GM12878 (cell line): ENCODE measurements around the gene NEK2. TPM values are rescaled to one million over a fixed set of nuclear protein-coding genes. Genes with fewer than 3 reads are reported as not detected.
A peak's percentile ranks its signal among the peaks of the same experiment; 100 is the strongest.
"Not testable (repeated sequence)": the region's sequence is repeated elsewhere in the genome, so short reads cannot be mapped to it uniquely, and the experiment has no call there.

ENCODE experiments used
- ATAC-seq: fragments of 200-7000 bp; cut with Tn5 transposase; 3 replicates; pipeline ENCODE4 v1.9.1; 2020; ENCODE audit warnings: mild to moderate bottlenecking, moderate library complexity
- BruUV-seq: library from RNA; stranded (reverse); fragments of 400-500 nt; replicated peaks from 2 replicates; lab custom pipeline; 2021; lab: Mats Ljungman, UMichigan
- CTCF ChIA-PET: fragments of 300-600 bp; sonication (Branson Sonifier 250); formaldehyde crosslinking; extraction: SDS; loops from one replicate; lab custom pipeline; 2021; ENCODE audit warnings: inconsistent platforms; lab: Yijun Ruan, JAX
- POLR2A ChIA-PET: fragments of 350-600 bp; formaldehyde crosslinking; extraction: SDS; loops from one replicate; lab custom pipeline; 2021; ENCODE audit warnings: inconsistent platforms; lab: Charles Lee
- RAD21 ChIA-PET: fragments of 300-600 bp; sonication (Branson Sonifier 250); formaldehyde crosslinking; loops from one replicate; lab custom pipeline; 2023; ENCODE audit warnings: antibody characterized with exemption; ENCODE audit not compliant: unreplicated experiment; lab: Charles Lee
- SMC1A ChIA-PET: fragments of 300-600 bp; sonication (Branson Sonifier 250); formaldehyde crosslinking; loops from one replicate; lab custom pipeline; 2023; ENCODE audit not compliant: unreplicated experiment, uncharacterized antibody; lab: Charles Lee
- DNase-seq: peaks from one replicate; pipeline ENCODE4 v3.0.0-alpha.2; 2011; ENCODE audit warnings: low read depth, low spot score
- FAIRE-seq: peaks from 3 replicates; lab custom pipeline; 2011; peaks lifted over from hg19 to GRCh38; lab: Jason Lieb, UNC
- H2AFZ ChIP-seq: 2 replicates; pipeline ENCODE4 v1.6.0; 2011; ENCODE audit warnings: low read depth, low read length, control low read depth; ENCODE audit not compliant: control insufficient read depth
- H3K27ac ChIP-seq: 2 replicates; pipeline ENCODE4 v1.5.1; 2011; ENCODE audit warnings: control low read depth; ENCODE audit not compliant: control insufficient read depth, insufficient read depth
- H3K27me3 ChIP-seq, 2 experiments: replicated peaks in 1 of 2; 2 replicates each; pipeline versions ENCODE4 v1.6.0 to v1.6.1; 2011; ENCODE audit warnings: low read length in 1 of 2; ENCODE audit not compliant: control insufficient read depth in 2 of 2, insufficient read depth in 2 of 2
- H3K36me3 ChIP-seq, 2 experiments: 2 replicates each; pipeline ENCODE4 v1.5.1; 2011; ENCODE audit warnings: low read length in 1 of 2; ENCODE audit not compliant: control insufficient read depth in 2 of 2, insufficient read depth in 2 of 2
- H3K4me1 ChIP-seq: 2 replicates; pipeline ENCODE4 v1.6.1; 2011; ENCODE audit warnings: mild to moderate bottlenecking, low read length, moderate library complexity, mixed read lengths; ENCODE audit not compliant: control insufficient read depth, insufficient read depth
- H3K4me2 ChIP-seq: 2 replicates; pipeline ENCODE4 v1.6.0; 2011; ENCODE audit warnings: control low read depth; ENCODE audit not compliant: control insufficient read depth, insufficient read depth
- H3K4me3 ChIP-seq: fragments of 200-600 bp; sonication (generic); 2 replicates; pipeline ENCODE4 v1.5.1; 2016
- H3K79me2 ChIP-seq: 2 replicates; pipeline ENCODE4 v1.6.0; 2011; ENCODE audit warnings: low read length; ENCODE audit not compliant: control insufficient read depth, insufficient read depth
- H3K9ac ChIP-seq: 2 replicates; pipeline ENCODE4 v1.8.0; 2011; ENCODE audit warnings: low read length, control low read depth, mixed read lengths; ENCODE audit not compliant: control insufficient read depth, insufficient read depth
- H3K9me3 ChIP-seq: replicated peaks from 3 replicates; pipeline ENCODE4 v1.5.1; 2011; ENCODE audit warnings: mild to moderate bottlenecking, low read length; ENCODE audit not compliant: control insufficient read depth, insufficient read depth
- H4K20me1 ChIP-seq: 2 replicates; pipeline ENCODE4 v1.6.0; 2011; ENCODE audit not compliant: control insufficient read depth, insufficient read depth
- CBX5 ChIP-seq: sonication (generic); IDR thresholded peaks from 2 replicates; pipeline ENCODE4 v1.6.1; 2016; ENCODE audit warnings: low read depth, moderate library complexity, mild to moderate bottlenecking, inconsistent platforms
- EED ChIP-seq: sonication (generic); IDR thresholded peaks from 2 replicates; pipeline ENCODE4 v1.6.1; 2016; ENCODE audit warnings: antibody characterized with exemption, low read depth
- EP300 ChIP-seq, 2 experiments: fragments of 150-350 bp in 1 of 2; IDR thresholded peaks; 2 replicates each; pipeline ENCODE4 v1.6.1; 2011 to 2012; ENCODE audit warnings: low read depth in 2 of 2, low read length in 2 of 2, borderline replicate concordance in 1 of 2, improper control_type of control experiment in 1 of 2, inconsistent platforms in 1 of 2; ENCODE audit not compliant: control insufficient read depth in 1 of 2
- ESRRA ChIP-seq: IDR thresholded peaks from 2 replicates; pipeline ENCODE4 v1.6.1; 2012; ENCODE audit warnings: mild to moderate bottlenecking, low read length, improper control_type of control experiment
- GABPA ChIP-seq: IDR thresholded peaks from 2 replicates; pipeline ENCODE4 v1.6.1; 2014; ENCODE audit warnings: antibody characterized with exemption, low read depth, mild to moderate bottlenecking, inconsistent platforms
- HDAC6 ChIP-seq: fragments of 200-600 bp; sonication (generic); IDR thresholded peaks from one replicate; pipeline ENCODE4 v1.8.0; 2017; ENCODE audit warnings: antibody characterized with exemption; ENCODE audit not compliant: unreplicated experiment
- NBN ChIP-seq: fragments of 450-650 bp; IDR thresholded peaks from 2 replicates; pipeline ENCODE4 v1.6.1; 2016
- NR2C1 ChIP-seq: fragments of 450-650 bp; IDR thresholded peaks from 2 replicates; pipeline ENCODE4 v1.6.1; 2017; ENCODE audit warnings: antibody characterized with exemption, mild to moderate bottlenecking, moderate library complexity
- SMAD5 ChIP-seq: IDR thresholded peaks from 2 replicates; pipeline ENCODE4 v1.6.1; 2016; ENCODE audit warnings: antibody characterized with exemption, low read depth
- TCF7 ChIP-seq: IDR thresholded peaks from 2 replicates; pipeline ENCODE4 v1.6.1; 2014; ENCODE audit warnings: antibody characterized with exemption, borderline replicate concordance
- ZNF687 ChIP-seq: fragments of 450-650 bp; IDR thresholded peaks from 2 replicates; pipeline ENCODE4 v1.6.1; 2017; ENCODE audit warnings: mild to moderate bottlenecking, moderate library complexity
- WGBS: methylation state at CpG from one replicate; pipeline ENCODE4 v1.1.6; 2016; ENCODE audit warnings: low lambda C conversion rate; ENCODE audit not compliant: insufficient replicate concordance, insufficient coverage; ENCODE audit errors: missing lambda C conversion rate; 5-methylcytosine and 5-hydroxymethylcytosine counted together
- in situ Hi-C: fragments of 300-500 bp; cut with MboI; formaldehyde crosslinking; loops from 9 replicates; pipeline ENCODE4 v1.14.3; 2018; ENCODE audit warnings: mixed read lengths
- intact Hi-C: fragments of 100-400 bp; cut with micrococcal nuclease; formaldehyde crosslinking; loops from one replicate; pipeline ENCODE4 v1.14.2; 2022; ENCODE audit not compliant: unreplicated experiment
- polyA plus RNA-seq, 11 experiments: library from polyadenylated mRNA; depleted of rRNA in 4 of 11; unstranded in 6 of 11; stranded (reverse) in 5 of 11; fragments of >200 nt; fragmentation: Nextera tagmentation in 4 of 11; fragmentation: Illumina TruSeq in 1 of 11; extraction: Ambion mirVana in 4 of 11; extraction: Trizol in 1 of 11; gene quantifications; 1 replicate in 1 of 11; 2 replicates in 10 of 11; pipeline versions ENCODE4 v1.2.1 to v1.2.3, GENCODE V29; 2011 to 2016; ENCODE audit warnings: inconsistent platforms in 2 of 11, missing spikeins in 2 of 11, low read depth in 1 of 11
- total RNA-seq, 4 experiments: library from RNA; depleted of rRNA in 3 of 4; stranded (reverse); fragments of >200 nt in 3 of 4; fragmentation: Illumina TruSeq in 1 of 4; extraction: Trizol in 1 of 4; gene quantifications; 2 replicates each; pipeline versions ENCODE4 v1.2.1 to v1.2.3, GENCODE V29; 2013 to 2021
- TF ChIP-seq, protein P1 (sequence below): IDR thresholded peaks from 2 replicates; pipeline ENCODE4 v1.6.1; 2011; ENCODE audit warnings: mild to moderate bottlenecking, low read depth, low read length, moderate library complexity; ENCODE audit not compliant: insufficient replicate concordance

Gene NEK2
- total and polyA plus RNA-seq, 10 of the 15 experiments (the other 5 are each of a cell fraction or from before 2014, with no cell fraction given): 16.7 to 49.7 (median 36.9) TPM

- 0 out of 2 replicates have a peak, but pooled peaks have one; percentile 15 for TF ChIP-seq GABPA
- peak; percentile 25; the same call in 1 of the 2 replicates for TF ChIP-seq ESRRA
- no peak for TF ChIP-seq HDAC6
- TF ChIP-seq TCF7: peak; percentile 74
- peak; percentile 26 to 63; a peak in 1 of 4 replicates for TF ChIP-seq EP300 (IDR thresholded peaks at IDR 0.05; ENCODE audit: borderline replicate concordance in 1 of 2, control insufficient read depth in 1 of 2, low read depth in 2 of 2, low read length in 2 of 2)
- peak; percentile 89 for TF ChIP-seq NBN
- no peak for TF ChIP-seq SMAD5
- TF ChIP-seq EED: peak; percentile 67
- 0 out of 2 replicates have a peak, but pooled peaks have one; percentile 65 for TF ChIP-seq CBX5
- TF ChIP-seq NR2C1: peak; percentile 4; the same call in 1 of the 2 replicates
- peak; percentile 32; the same call in 1 of the 2 replicates for TF ChIP-seq ZNF687
- TF ChIP-seq, protein P1, sequence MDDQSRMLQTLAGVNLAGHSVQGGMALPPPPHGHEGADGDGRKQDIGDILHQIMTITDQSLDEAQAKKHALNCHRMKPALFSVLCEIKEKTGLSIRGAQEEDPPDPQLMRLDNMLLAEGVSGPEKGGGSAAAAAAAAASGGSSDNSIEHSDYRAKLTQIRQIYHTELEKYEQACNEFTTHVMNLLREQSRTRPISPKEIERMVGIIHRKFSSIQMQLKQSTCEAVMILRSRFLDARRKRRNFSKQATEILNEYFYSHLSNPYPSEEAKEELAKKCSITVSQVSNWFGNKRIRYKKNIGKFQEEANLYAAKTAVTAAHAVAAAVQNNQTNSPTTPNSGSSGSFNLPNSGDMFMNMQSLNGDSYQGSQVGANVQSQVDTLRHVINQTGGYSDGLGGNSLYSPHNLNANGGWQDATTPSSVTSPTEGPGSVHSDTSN: no peak
Observed at GRCh38 chr1:211695135-211695816, 19.9 kb upstream of the NEK2 start (continued).

DNA sequence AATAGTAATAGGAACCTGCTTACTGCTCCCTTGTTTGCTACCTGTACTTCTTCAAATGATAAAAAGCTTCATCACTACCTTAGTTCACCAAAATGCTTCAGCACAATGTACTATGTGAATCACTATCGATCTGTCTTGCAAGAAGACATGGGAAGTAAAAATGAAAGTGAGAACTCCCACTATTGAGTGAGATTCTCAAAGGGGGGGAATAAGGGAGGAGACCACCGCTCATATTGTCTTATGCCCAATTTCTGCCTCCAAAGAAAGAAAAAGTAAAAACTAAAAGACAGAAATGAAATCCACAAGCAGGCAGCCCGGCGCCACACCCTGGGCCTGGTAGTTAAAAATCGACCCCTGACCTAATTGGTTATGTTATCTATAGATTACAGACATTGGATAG is 18.5 kb upstream of the NEK2 start:
- POLR2A ChIA-PET: interaction anchor here (5.4 kb wide), 1 partner anchor 10 kb away, joined by 66 read pairs; no protein-coding TSS in a partner anchor
- intact Hi-C loops: not testable (repeated sequence)

More for the DNA sequence above, 18.5 kb upstream of the NEK2 start:
- H4K20me1 ChIP-seq, H3K79me2 ChIP-seq, FAIRE-seq, H3K4me2 ChIP-seq, H3K9me3 ChIP-seq, BruUV-seq, H3K27me3 ChIP-seq, H3K4me3 ChIP-seq, ATAC-seq, in situ Hi-C loops, H3K9ac ChIP-seq, H3K36me3 ChIP-seq, H3K27ac ChIP-seq, DNase-seq, H2AFZ ChIP-seq: not testable (repeated sequence)
- WGBS: 79% methylated on average over 5 of the region's 5 CpGs
- H3K4me1 ChIP-seq: peaks cover 37% of the 10 kb centered on the region
- CTCF ChIA-PET: interaction anchor here (2.7 to 9.2 kb wide), 3 partner anchors 13 to 343 kb away, joined by 9 to 244 read pairs (median 199); partner anchors contain the start of genes DTL, INTS7 and NEK2
- RAD21 ChIA-PET: interaction anchor here (0.7 to 8.5 kb wide), 5 partner anchors 12 to 344 kb away, joined by 3 to 224 read pairs (median 79); partner anchors contain the start of genes DTL and INTS7
- SMC1A ChIA-PET: interaction anchor here (0.9 to 11.3 kb wide), 5 partner anchors 13 to 343 kb away, joined by 3 to 311 read pairs (median 82); partner anchors contain the start of genes DTL, INTS7 and NEK2
